Uterus (tissue), 4 donors: ENCODE measurements around the gene SYT12. TPM values are rescaled to one million over a fixed set of nuclear protein-coding genes. Genes with fewer than 3 reads are reported as not detected.

ENCODE experiments used
- DNase-seq, 2 donors: peaks; one replicate each; pipeline ENCODE4 v3.0.0-alpha.2; 2019 to 2020
- H3K27ac ChIP-seq, 2 donors: fragments of 200-600 bp; sonication (generic); 1 replicate in 1 of 2; 2 replicates in 1 of 2; pipeline ENCODE4 v1.5.1; 2016 to 2018
- H3K27me3 ChIP-seq, 2 donors: fragments of 200-600 bp; sonication (generic); one replicate each; pipeline ENCODE4 v1.5.1; 2018 to 2019; ENCODE audit warnings: control low read depth in 1 of 2
- H3K36me3 ChIP-seq, 2 donors: fragments of 200-600 bp; sonication (generic); one replicate each; pipeline ENCODE4 v1.5.1; 2019; ENCODE audit warnings: control low read depth in 1 of 2
- H3K4me1 ChIP-seq, 2 donors: fragments of 200-600 bp; sonication (generic); one replicate each; pipeline ENCODE4 v1.5.1; 2018 to 2019; ENCODE audit warnings: control low read depth in 1 of 2
- H3K4me3 ChIP-seq, 2 donors: fragments of 200-600 bp; sonication (generic); 1 replicate in 1 of 2; 2 replicates in 1 of 2; pipeline ENCODE4 v1.5.1; 2018 to 2019; ENCODE audit warnings: mild to moderate bottlenecking in 1 of 2
- H3K9me3 ChIP-seq, 2 donors: fragments of 200-600 bp; sonication (generic); one replicate each; pipeline ENCODE4 v1.5.1; 2019; ENCODE audit warnings: control low read depth in 1 of 2
- CTCF ChIP-seq, 4 experiments: fragments of 200-600 bp in 2 of 4; fragments of 450-650 bp in 2 of 4; sonication (generic) in 2 of 4; IDR thresholded peaks; one replicate each; pipeline ENCODE4 v1.5.1; 2016 to 2019; ENCODE audit warnings: antibody characterized with exemption in 4 of 4, mild to moderate bottlenecking in 2 of 4, moderate library complexity in 1 of 4
- POLR2A ChIP-seq, 2 donors: fragments of 450-650 bp; IDR thresholded peaks; one replicate each; pipeline ENCODE4 v1.6.1; 2016; ENCODE audit warnings: antibody characterized with exemption in 2 of 2, mild to moderate bottlenecking in 1 of 2, moderate library complexity in 1 of 2
- intact Hi-C: fragments of 100-400 bp; cut with DNase I; formaldehyde crosslinking; loops from one replicate; pipeline ENCODE4 v1.15.1; 2023; ENCODE audit warnings: low total_unique reads
- total RNA-seq, 4 donors: library from RNA; depleted of rRNA in 3 of 4; stranded (reverse); fragments of >200 nt in 3 of 4; gene quantifications; one replicate each; pipeline versions ENCODE4 v1.1.0 to v1.2.4, GENCODE V29; 2014 to 2023
- donor health status: DM: yes; HTN: yes; CAD: no.

Gene SYT12
- total RNA-seq, 4 donors from 2014 or later, result 0.55 to 0.61 TPM; not detected in 2

GRCh38 chr11:67056267-67057204 is 33.6 kb downstream of the SYT12 start, which contains the start of gene RHOD:
TSS of gene RHOD (plus strand) at chr11:67056847. CDS start at chr11:67056903, 56 bp downstream.
- DNase-seq, result peak; percentile 29 to 50

GRCh38 chr11:67057205-67057672 is 34.3 kb downstream of the SYT12 start:
- Histone ChIP-seq H3K9me3 (no peaks in the 10 kb centered on the region), H3K36me3 (no peaks in the 10 kb centered on the region), H3K27ac (peak overlapping the region; percentile 65 to 77), H3K4me1 (no peaks in the 10 kb centered on the region), H3K27me3 (no peaks in the 10 kb centered on the region), H3K4me3 (peak overlapping the region; percentile 29 to 70)
- intact Hi-C loops, result no loop called here
- TF ChIP-seq CTCF (IDR thresholded peaks at IDR 0.05) (no peak), POLR2A (IDR thresholded peaks at IDR 0.05) (no peak)
- DNase-seq, result no peak

More at GRCh38 chr11:67056267-67057204, 33.6 kb downstream of the SYT12 start, which contains the start of gene RHOD:
- H3K27me3 ChIP-seq, result no peaks in the 10 kb centered on the region
- H3K4me3 ChIP-seq, result peak within 1 kb of the TSS; percentile 29 to 70
- H3K9me3 ChIP-seq, result no peaks in the 10 kb centered on the region
- no peaks in the 10 kb centered on the region for H3K4me1 ChIP-seq
- TF ChIP-seq CTCF (IDR thresholded peaks at IDR 0.05), result no peak
- TF ChIP-seq POLR2A (IDR thresholded peaks at IDR 0.05), result peak in 1 of 2 donors; percentile 40
- H3K36me3 ChIP-seq, result no peaks in the 10 kb centered on the region
- intact Hi-C loops, result no loop called here
- peak within 1 kb of the TSS; percentile 65 to 77 for H3K27ac ChIP-seq

- TF ChIP-seq POLR2A (IDR thresholded peaks at IDR 0.05) (no peak), CTCF (IDR thresholded peaks at IDR 0.05) (no peak)
- Histone ChIP-seq H3K4me3 (no peak overlapping the region), H3K27me3 (no peaks in the 10 kb centered on the region), H3K36me3 (no peaks in the 10 kb centered on the region), H3K27ac (no peak overlapping the region), H3K9me3 (no peaks in the 10 kb centered on the region), H3K4me1 (no peaks in the 10 kb centered on the region)
- intact Hi-C loops, result no loop called here
- no peak for DNase-seq
These were observed 35.6 kb downstream of the SYT12 start for GRCh38 chr11:67058506-67058905.

- Histone ChIP-seq H3K9me3 (no peaks in the 10 kb centered on the region), H3K36me3 (no peaks in the 10 kb centered on the region), H3K4me3 (no peak overlapping the region), H3K27ac (no peak overlapping the region), H3K4me1 (no peaks in the 10 kb centered on the region), H3K27me3 (no peaks in the 10 kb centered on the region)
- intact Hi-C loops, result no loop called here
- DNase-seq, result no peak
- TF ChIP-seq CTCF (IDR thresholded peaks at IDR 0.05) (no peak), POLR2A (IDR thresholded peaks at IDR 0.05) (no peak)
These were observed 36.7 kb downstream of the SYT12 start for GRCh38 chr11:67059671-67060070.

- intact Hi-C loops, result no loop called here
- H3K27me3 ChIP-seq, result no peaks in the 10 kb centered on the region
- no peak for TF ChIP-seq POLR2A (IDR thresholded peaks at IDR 0.05)
- TF ChIP-seq CTCF (IDR thresholded peaks at IDR 0.05), result no peak
These were observed 37.2 kb downstream of the SYT12 start for GRCh38 chr11:67060111-67060522.

More at GRCh38 chr11:67060111-67060522, 37.2 kb downstream of the SYT12 start:
- Histone ChIP-seq H3K27ac (no peak overlapping the region), H3K36me3 (no peaks in the 10 kb centered on the region), H3K4me3 (no peak overlapping the region), H3K4me1 (no peaks in the 10 kb centered on the region), H3K9me3 (no peaks in the 10 kb centered on the region)
- DNase-seq, result no peak
